Fibroblast of skin of back (primary cell): ENCODE measurements around the gene CDK15. TPM values are rescaled to one million over a fixed set of nuclear protein-coding genes. Genes with fewer than 3 reads are reported as not detected.
"Not testable (repeated sequence)": the region's sequence is repeated elsewhere in the genome, so short reads cannot be mapped to it uniquely, and the experiment has no call there.

ENCODE experiments used
- DNase-seq: peaks from one replicate; pipeline ENCODE4 v3.0.0-alpha.2; 2013
- polyA plus RNA-seq, 2 experiments: library from polyadenylated mRNA; unstranded; fragments of 120-200 nt; gene quantifications; one replicate each; pipeline ENCODE4 v1.2.1, GENCODE V29; 2013; ENCODE audit not compliant: insufficient read length in 2 of 2

The CDK15 gene
- polyA plus RNA-seq (2013, experiment 1 of 2; ENCODE audit: insufficient read length): 10.7 TPM
- polyA plus RNA-seq (2013, experiment 2 of 2; ENCODE audit: insufficient read length): 13.6 TPM

- DNase-seq: peak; percentile 65
Measured at GRCh38 chr2:201806442-201807170, at the start of gene CDK15. CDK15 (plus strand) TSS chr2:201806537; CDS start chr2:201806665, 128 bp downstream.

DNA sequence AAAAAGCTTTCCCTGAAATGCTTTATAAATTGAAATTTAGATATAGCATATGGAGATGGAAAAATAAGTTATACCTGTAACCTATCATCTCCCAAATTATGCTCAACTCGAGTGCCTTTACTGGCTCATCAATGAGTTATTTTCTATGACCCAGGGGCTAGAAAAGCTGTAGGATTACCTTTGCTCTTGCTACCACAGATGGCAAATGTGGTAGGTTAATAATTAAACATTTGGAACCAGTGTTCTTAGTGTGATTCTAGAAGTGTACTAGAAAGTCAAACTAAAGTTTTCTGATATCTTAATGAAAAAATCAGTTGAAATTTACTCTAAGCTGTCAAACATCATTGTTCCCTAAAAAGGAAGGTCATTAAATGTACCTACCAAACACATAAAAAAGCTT is 48.1 kb upstream of the CDK15 start:
- no peak for DNase-seq

GRCh38 chr2:201758873-201759272 is 47.5 kb upstream of the CDK15 start:
- DNase-seq: no peak

GRCh38 chr2:201759567-201759966 is 46.8 kb upstream of the CDK15 start:
- DNase-seq: no peak

GRCh38 chr2:201761101-201761500 is 45.2 kb upstream of the CDK15 start:
- no peak for DNase-seq

GRCh38 chr2:201764469-201764868 is 41.9 kb upstream of the CDK15 start:
- DNase-seq: not testable (repeated sequence)

- no peak for DNase-seq
Measured at GRCh38 chr2:201765799-201766198, 40.5 kb upstream of the CDK15 start.

DNA sequence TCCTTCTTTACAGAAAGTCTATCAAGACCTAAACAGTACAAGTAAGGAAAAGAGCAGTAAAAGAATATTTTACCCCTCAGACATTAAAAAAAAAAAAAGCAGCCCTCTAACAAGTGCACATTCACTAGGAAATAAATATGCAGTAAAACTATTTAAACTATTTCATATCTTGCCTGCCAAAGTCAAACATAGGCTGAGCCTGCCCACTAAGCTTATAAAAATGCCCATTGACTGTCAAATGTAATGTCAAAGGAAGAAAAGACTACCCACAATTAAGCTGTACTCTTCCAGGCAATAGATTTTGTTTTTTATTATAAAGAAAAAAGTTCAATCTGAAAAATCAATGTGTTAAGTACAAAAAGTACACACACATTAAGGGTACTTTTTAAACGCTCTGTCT is 37.4 kb upstream of the CDK15 start:
- peak; percentile 77 for DNase-seq

GRCh38 chr2:201769666-201770373 is 36.5 kb upstream of the CDK15 start:
- no peak for DNase-seq

- DNase-seq: no peak
Measured at GRCh38 chr2:201773990-201774389, 32.3 kb upstream of the CDK15 start.

DNA sequence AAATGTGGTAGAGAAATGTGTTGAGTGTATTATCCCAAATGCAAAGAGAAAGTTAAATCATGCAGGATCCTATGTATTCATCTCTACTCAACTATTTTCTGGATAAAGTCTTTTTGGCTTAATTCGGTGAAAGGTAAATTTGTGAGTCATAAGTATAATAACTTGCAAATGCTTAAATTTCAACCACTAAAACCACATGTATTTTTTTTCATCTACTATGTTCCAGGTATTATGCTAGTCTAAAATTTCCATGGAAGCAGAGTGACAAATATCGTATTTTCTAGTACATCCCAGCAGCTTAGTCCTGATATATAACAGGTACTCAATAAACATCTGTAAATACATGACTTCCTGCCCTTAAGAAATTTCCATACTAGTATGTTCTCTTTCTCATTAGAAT is 31.8 kb upstream of the CDK15 start:
- DNase-seq: no peak

- no peak for DNase-seq
Measured at GRCh38 chr2:201775326-201775725, 31.0 kb upstream of the CDK15 start.

DNA sequence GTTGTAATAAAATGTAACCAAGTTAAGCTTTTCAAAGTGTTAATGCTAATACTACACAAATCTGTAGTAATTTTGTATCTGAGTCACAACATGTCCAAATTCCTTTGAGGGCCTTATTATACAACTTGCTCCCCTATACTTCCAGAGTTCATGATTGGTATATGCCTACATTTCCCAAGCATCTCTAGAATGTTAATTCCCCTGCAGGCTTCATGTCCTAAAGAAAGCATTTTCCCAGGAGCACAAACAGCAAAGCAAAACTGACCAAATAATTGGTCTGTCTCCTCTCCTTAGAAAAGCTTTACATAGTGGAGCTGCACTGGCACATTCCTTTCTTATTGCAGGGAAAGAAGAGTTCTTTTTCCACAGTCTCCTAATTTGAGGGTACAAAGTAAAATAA is 29.3 kb upstream of the CDK15 start:
- peak; percentile 62 for DNase-seq

- no peak for DNase-seq
Measured at GRCh38 chr2:201777869-201778268, 28.5 kb upstream of the CDK15 start.

GRCh38 chr2:201779901-201780673 is 26.2 kb upstream of the CDK15 start:
- DNase-seq: peak; percentile 21

DNA sequence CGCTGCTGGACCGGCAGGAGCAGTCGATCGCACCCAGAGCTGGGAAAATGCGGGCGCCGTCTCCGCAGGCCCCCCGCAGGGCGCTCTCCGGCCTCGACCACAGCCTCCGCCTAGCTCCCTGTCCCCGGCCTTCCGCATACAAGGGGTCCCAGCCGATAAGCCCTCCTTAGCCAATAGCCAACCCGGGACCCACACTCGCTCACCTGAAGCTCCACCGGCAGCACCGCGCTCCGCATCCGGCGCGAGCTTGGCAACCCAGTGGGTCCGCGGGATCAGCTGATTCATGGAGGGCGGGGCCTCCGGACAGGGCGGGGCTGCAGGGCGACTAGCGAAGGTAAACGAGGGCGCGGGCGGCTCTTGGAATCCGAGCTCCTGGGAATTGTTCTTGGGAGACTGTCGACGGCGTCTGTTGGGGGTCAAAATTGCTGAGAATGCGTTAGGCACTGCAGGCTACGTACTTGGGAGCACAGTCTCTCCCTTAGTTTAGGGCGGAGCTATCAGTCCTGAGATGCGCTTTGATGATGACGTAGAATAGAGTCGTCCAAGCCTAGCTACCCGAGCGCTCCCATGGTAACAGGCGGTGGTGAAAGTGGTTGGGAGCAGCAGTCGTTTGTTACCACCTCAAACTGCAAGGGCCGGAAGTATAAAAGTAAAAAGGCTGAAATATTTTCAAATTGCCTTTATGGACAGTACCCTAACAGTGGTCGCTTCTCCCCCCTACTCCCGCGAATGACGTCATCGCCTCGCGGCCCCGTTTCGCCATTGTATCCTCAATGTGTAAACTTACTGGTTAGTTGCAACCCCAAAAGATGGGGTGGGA is 25.5 kb upstream of the CDK15 start, which contains the start of gene ALS2:
ALS2 (minus strand) TSS at position 260 of the 820 bp plus-strand sequence. CDS start 12,048 bp downstream, outside the sequence.
- DNase-seq: peak; percentile 100

DNA sequence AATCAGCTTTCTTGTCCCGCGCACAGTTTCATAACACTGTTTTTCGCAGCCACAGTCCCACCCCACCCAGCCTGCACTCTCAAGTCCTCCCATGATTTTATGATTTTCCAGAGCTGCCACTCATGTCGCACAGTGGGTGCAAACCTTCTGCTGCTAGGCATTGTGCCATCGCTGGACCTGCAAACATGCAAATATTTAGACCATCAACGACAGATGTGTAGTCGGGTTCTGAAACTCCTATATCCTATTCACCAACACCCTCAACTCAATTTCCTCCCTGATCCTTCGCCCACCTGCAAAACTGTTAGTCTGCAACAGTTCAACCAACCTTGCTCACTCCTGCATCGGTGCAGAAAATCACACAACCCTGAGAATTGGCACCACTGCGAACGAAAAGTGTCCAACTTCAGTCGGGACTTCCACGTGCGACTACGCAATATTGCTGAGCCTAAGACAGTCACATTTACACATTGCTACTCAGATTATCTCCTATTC is 24.7 kb upstream of the CDK15 start:
- DNase-seq: no peak

DNA sequence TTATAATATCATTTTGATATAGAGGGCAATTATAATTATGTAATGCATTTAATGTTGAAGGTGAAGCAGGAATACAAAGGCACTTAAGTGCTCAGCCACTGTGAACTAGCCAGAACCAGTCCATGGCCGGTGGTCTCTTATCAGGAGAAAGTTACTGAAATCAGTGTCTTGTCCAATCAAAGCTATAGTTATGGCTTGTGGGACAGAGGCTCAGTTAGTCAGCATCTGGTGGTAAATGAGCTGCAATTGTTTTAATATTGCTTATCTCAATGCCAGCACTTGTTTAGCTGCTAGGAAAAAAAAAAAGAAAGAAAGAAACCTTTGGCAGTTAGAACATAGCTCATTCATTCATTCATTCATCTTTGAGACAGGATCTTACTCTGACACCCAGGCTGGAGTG is 21.8 kb upstream of the CDK15 start:
- DNase-seq: no peak

GRCh38 chr2:201785135-201785534 is 21.2 kb upstream of the CDK15 start:
- no peak for DNase-seq

GRCh38 chr2:201786471-201786870 is 19.9 kb upstream of the CDK15 start:
- peak; percentile 72 for DNase-seq

GRCh38 chr2:201788371-201788770 is 18.0 kb upstream of the CDK15 start:
- DNase-seq: no peak

DNA sequence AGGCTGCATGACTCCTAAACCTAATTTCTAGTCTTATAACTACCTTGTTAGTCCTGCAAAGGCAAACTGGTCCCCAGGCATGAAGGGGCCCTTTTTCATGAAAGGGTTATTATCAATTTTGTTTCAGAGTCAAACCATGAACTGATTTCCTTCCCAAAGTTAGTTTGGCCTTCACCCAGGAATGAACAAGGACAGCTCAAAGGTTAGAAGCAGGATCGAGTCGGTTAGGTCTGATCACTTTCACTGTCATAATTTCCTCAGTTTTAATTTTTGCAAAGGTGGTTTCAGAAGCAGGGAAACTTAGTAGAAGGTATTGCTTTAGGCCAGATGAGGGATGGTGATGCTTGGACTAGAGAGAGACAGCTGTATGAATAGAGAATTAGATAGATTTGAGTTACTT is 16.9 kb upstream of the CDK15 start:
- no peak for DNase-seq
